C4-2B (cell line): ENCODE data around the gene PPIL6.

Source experiments
- H3K27ac ChIP-seq: fragments of 450-650 bp; 2 replicates; pipeline ENCODE4 v1.5.1; 2017
- CTCF ChIP-seq: fragments of 450-650 bp; conservative IDR thresholded peaks from 2 replicates; pipeline ENCODE4 v1.5.1; 2017; ENCODE audit warnings: mild to moderate bottlenecking
- ZFX ChIP-seq: fragments of 450-650 bp; IDR thresholded peaks from 2 replicates; pipeline ENCODE4 v1.6.1; 2017

Gene PPIL6

GRCh38 chr6:109447878-109448555 is 7.6 kb upstream of the PPIL6 start:
- H3K27ac ChIP-seq, result no peak overlapping the region
- TF ChIP-seq ZFX (no peak), CTCF (no peak)

DNA sequence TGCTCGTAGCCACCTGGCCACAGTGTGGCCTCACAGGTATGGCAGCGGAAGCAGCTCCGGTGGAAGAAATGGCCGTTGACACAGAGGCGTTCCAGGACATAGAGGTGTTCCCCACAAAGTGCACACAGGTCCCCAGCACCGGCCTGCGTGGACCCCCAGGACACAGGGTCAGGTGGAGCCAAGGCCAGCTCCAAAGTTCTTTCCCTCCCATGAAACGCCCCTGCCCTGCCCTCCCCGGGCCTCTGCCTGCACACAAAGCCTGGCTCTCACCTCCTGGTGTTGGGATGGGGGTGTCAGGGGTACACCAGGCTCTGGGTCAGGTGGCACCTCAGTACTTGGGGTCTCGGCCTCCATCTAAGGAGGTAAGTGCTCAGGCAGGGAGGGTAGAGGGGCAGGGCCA is 6.7 kb upstream of the PPIL6 start:
- H3K27ac ChIP-seq, result no peak overlapping the region
- TF ChIP-seq ZFX (no peak), CTCF (no peak)

DNA sequence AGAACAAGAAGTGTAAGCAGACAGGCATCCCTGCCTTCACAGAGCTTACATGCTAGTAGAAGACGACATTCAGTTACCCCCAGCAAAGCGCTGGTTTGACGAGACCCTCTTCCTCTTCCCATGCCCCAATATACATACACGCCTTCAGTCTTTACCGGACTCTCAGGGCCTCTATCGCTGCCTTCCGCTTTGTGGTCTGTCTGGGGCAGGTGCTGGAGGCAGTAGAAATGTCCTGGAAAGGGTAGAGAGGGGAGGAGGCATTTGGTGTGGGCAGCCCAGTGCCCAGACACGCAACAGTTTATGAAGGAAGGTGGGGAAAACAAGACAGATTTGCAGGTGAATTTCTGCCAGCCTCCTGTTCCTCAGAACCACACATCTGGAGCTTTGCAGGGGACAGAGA is 6.1 kb upstream of the PPIL6 start:
- H3K27ac ChIP-seq, result no peak overlapping the region
- TF ChIP-seq CTCF (no peak), ZFX (no peak)

- TF ChIP-seq ZFX (no peak), CTCF (no peak)
- H3K27ac ChIP-seq, result no peak overlapping the region
Measured at GRCh38 chr6:109446072-109446471, 5.6 kb upstream of the PPIL6 start.

GRCh38 chr6:109445382-109445781 is 5.0 kb upstream of the PPIL6 start:
- H3K27ac ChIP-seq, result no peak overlapping the region
- TF ChIP-seq CTCF, result no peak; the same call in 1 of the 2 replicates
- TF ChIP-seq ZFX, result no peak

- TF ChIP-seq ZFX (no peak), CTCF (no peak)
- H3K27ac ChIP-seq, result no peak overlapping the region
Measured at GRCh38 chr6:109443425-109443950, 3.1 kb upstream of the PPIL6 start.

- TF ChIP-seq CTCF (no peak), ZFX (no peak)
Measured at GRCh38 chr6:109442393-109442924, 2.0 kb upstream of the PPIL6 start.

More at GRCh38 chr6:109442393-109442924, 2.0 kb upstream of the PPIL6 start:
- peak overlapping the region; percentile 83 for H3K27ac ChIP-seq
